GM21717 (cell line): ENCODE data around the gene ZNF444.
"Not testable (repeated sequence)": the region's sequence is repeated elsewhere in the genome, so short reads cannot be mapped to it uniquely, and the experiment has no call there.

Experiments
- ATAC-seq: cut with Tn5 transposase; IDR thresholded peaks from one replicate; pipeline ENCODE4 v1.9.1; 2021; ENCODE audit warnings: mild to moderate bottlenecking, moderate library complexity; ENCODE audit not compliant: unreplicated experiment

Gene ZNF444

GRCh38 chr19:56144831-56145230 lies 3.7 kb downstream of the ZNF444 start:
- no peak for ATAC-seq

DNA sequence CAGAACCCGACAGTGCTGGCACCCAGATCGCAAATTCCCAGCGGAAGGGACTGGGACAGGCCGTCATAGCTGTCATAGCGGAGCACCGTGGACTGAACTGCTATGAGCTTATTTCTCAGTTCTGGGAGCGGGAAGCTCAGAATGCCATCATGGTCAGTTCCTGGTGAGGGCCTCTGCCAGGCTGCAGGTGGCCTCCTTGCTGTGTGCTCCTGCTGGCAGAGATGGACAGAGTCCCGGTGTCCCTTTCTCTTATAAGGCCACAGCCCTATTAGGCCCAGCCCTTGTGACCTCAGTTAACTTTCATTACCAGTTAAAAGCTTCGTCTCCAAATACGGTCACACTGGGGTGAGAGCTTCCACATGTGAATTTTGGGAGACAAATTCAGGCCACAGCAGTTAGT lies 4.6 kb downstream of the ZNF444 start:
- ATAC-seq, result no peak

GRCh38 chr19:56146904-56147303 lies 5.8 kb downstream of the ZNF444 start:
- ATAC-seq, result no peak

DNA sequence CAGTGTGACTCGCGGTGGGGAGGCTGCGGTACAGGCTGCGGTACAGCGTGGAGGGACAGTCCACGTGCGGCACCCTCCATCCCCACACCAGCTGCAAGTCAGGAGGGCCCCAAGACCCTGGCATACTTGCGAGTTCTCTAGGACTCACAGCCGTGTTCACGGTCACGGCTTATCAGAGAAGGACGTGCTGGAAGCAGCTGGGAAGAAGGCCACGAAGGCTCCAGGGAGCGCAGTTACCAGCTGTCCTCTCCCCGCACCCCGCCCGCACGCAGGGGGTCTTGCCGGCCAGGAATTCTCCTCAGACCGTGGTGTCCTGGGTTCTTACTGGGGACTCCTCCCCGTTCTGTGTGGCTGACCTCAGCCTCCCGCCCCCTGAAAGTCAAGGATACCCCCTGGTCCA lies 6.2 kb downstream of the ZNF444 start:
- ATAC-seq, result no peak

GRCh38 chr19:56148096-56148495 lies 7.0 kb downstream of the ZNF444 start:
- ATAC-seq, result no peak

DNA sequence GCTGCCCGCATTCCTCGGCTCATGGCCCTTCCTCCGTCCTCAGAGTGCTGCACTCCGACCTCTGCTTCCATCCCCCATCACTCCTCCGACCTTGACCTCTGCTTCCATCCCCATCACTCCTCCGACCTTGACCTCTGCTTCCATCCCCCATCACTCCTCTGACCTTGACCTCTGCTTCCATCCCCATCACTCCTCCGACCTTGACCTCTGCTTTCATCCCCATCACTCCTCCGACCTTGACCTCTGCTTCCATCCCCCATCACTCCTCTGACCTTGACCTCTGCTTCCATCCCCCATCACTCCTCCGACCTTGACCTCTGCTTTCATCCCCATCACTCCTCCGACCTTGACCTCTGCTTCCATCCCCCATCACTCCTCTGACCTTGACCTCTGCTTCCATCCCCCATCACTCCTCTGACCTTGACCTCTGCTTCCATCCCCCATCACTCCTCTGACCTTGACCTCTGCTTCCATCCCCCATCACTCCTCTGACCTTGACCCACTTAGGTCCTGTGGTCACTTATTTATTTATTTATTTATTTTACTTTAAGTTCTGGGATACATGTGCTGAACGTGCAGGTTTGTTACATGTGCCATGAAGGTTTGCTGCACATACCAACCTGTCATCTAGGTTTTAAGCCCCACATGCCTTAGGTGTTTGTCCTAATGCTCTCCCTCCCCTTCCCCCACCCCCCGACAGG lies 8.0 kb downstream of the ZNF444 start:
- ATAC-seq, result not testable (repeated sequence)

GRCh38 chr19:56149656-56150038 lies 8.6 kb downstream of the ZNF444 start:
- no peak for ATAC-seq

DNA sequence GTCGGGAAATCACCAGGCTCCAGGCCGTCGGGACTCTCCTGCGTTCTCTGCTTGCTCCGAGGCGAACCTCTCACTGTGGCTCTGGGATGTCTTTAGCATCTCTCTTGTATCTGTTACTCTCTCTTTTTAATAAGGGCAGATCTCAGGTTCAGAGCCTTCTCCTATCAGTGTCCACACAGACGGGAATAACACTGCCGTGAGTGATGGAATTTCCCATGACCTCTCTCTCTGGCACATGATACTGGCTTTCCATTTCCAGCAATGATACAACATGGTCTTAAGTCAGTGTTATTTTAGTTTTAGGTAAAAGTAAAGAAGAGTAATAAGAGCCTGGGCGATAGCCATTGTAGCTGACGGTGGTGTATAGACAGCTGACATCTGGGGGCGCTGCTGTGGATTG lies 9.3 kb downstream of the ZNF444 start:
- ATAC-seq, result no peak

DNA sequence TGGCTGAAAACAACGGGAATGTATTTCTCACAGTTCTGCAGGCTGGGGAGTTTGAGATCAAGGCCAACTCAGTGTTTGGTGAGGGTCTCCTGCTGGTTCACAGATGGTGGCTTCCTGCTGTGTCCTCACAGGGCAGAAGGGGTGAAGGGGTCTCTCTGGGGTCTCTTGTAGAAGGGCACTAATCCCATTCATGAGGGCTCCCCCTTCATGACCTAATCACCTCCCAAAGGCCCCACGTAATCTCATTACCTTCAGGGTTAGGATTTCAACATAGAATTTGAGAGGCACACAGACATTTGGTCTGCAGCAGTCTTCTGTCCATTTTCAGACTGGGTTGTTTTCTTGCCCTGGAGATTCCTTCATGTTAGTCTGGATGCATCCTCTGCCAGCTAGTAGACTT lies 11.6 kb downstream of the ZNF444 start:
- ATAC-seq, result no peak

- no peak for ATAC-seq
These were observed 12.4 kb downstream of the ZNF444 start for GRCh38 chr19:56153507-56153906.

DNA sequence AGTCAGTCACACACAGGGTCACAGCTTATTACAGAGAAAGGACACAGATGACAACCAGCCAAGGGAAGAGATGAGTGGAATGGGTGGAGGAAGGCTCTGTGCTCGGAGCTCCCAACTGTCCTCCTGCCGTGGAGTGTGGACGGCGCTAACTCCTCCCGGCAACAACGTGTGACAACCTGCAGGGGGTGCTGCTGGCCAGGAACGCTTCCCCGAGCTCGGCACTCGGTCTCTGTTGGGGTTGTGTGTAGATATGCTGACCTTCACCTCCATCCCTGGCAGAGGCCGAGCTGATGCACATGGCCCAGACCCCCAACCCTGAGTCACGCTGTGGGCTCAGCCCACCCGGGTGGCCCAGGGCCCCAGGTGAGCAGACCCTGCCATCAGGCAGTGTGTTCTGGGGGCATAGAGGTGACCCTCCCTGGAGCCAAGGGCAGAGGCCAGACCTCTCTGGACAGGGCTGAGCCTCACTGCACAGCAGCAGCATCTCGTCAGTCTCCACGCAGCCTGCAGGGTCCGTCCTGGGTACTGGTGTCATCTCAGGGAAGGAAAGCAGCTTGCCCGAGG lies 14.1 kb downstream of the ZNF444 start:
- ATAC-seq, result no peak

DNA sequence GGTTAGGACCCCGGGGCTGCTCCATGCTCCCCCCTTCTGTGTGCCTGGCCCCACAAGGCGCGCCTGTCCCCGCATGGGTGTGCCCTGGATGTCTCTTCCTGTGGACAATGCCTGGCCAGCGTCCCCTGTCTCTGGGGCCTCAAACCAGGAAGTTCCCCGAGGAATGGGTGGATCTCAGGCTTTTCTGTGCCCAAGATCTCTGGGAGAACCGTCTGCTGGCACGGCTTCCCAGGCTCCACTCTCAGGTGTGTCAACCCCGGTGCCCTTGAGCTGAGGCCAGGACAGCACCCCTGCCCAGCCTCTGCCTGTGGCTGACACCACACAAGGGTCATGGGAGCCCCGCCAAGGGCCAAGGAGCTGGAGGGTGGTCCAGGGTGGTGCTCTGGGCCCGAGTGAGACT lies 15.7 kb downstream of the ZNF444 start:
- no peak for ATAC-seq

DNA sequence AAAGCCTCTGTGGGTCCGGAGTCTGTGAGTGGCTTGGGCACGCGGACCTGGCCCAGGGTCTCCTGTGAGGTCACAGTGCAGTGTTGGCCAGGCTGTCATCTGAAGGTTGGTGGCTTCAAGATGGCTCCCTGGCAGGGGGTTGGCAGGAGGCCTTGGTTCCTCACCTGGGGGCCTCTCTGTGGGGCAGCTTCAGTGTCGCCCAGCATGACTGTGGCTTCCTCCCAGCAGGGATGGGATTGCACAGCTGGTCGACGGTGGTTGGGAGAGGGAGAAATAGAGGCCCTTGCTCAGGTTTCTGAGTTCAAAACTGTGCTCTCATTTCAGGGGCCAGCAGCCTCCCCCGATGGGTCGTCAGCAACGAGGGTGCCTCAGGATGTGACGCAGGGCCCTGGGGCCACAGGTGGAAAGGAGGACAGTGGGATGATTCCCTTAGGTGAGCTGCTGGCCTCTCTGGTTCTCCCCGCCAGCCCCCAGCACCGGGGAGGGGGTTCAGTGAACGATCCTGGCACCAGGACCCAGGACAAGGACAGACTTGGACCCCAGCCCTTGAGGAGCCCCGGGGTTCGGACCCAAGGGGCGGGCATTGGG lies 17.2 kb downstream of the ZNF444 start:
- ATAC-seq, result no peak

GRCh38 chr19:56159009-56159559 lies 18.0 kb downstream of the ZNF444 start:
- no peak for ATAC-seq

GRCh38 chr19:56159622-56160271 lies 18.7 kb downstream of the ZNF444 start:
- no peak for ATAC-seq

GRCh38 chr19:56161534-56161933 lies 20.4 kb downstream of the ZNF444 start:
- no peak for ATAC-seq

DNA sequence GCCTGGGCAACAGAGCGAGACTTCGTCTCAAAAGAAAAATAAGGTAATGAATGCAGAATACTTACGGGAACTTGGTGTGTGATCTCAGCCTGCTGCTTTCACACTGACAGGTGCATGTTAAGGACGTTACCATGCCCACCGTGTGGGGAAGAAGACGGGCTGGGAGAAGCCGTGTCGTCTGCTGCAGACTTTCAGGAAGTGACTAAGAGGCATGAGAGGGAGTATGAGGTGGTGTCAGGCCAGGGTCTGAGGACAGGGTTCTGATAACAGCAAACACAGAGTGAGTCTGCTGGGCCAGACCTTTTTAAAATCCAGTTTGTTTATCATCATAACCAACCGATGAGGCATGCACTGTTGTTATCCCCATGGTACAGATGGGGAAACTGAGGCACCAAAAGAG lies 21.2 kb downstream of the ZNF444 start:
- no peak for ATAC-seq

GRCh38 chr19:56163097-56163496 lies 22.0 kb downstream of the ZNF444 start:
- no peak for ATAC-seq

DNA sequence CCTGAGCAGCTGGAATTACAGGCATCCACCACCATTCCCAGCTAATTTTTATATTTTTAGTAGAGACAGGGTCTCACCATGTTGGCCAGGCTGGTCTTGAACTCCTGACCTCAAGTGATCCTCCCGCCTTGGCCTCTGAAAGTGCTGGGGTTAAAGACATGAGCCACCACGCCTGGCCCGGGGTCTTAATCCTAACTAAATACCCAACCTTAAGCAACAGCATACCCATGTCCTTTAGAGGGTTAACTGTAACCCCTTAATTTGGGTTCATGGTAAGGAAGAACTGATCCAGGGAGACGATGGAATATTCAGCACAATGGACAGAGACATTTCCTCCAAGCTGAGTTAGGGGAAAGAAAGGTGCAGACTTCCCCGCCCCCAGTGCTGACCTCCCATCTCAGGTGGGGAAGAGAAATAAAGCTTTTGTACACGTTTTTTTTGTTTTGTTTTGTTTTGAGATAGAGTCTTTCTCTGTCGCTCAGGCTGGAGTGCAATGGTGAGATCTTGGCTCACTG lies 26.0 kb downstream of the ZNF444 start:
- ATAC-seq, result no peak

DNA sequence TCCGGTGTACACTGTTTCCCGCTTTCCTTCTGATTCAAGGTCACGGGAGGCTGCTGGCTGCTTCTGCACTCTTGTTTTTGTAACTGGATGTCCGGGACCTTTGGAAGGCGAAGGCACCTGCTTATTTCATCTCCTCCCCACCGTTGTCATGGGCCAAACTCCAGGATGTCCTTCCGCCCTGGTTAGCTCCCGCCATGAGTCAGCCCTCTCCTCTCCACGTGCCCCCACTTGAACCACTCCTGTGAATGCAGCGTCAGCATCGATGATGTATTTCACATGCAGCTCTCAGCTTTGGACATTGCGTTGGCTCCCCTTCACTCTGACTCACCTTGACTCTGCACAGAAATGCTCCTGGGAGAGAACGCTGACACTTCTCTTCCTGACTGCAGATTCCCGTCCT lies 29.2 kb downstream of the ZNF444 start:
- ATAC-seq, result no peak

- no peak for ATAC-seq
These were observed 33.0 kb downstream of the ZNF444 start for GRCh38 chr19:56174086-56174485.

GRCh38 chr19:56174550-56174949 lies 33.5 kb downstream of the ZNF444 start:
- no peak for ATAC-seq
